Right renal pelvis (tissue), 4 donors: Measurements from ENCODE around the gene RARG. TPM values are rescaled to one million over a fixed set of nuclear protein-coding genes. Genes with fewer than 3 reads are reported as not detected.
"Not testable (repeated sequence)": the region's sequence is repeated elsewhere in the genome, so short reads cannot be mapped to it uniquely, and the experiment has no call there.

Experiments used
- DNase-seq, 4 donors: peaks; one replicate each; pipeline ENCODE4 v3.0.0-alpha.2; 2013; ENCODE audit warnings: low read depth in 4 of 4, low spot score in 3 of 4, missing footprints in 1 of 4
- polyA plus RNA-seq, 4 donors: library from polyadenylated mRNA; unstranded; fragments of 120-200 nt; gene quantifications; one replicate each; pipeline ENCODE4 v1.2.1, GENCODE V29; 2013; ENCODE audit not compliant: insufficient read length in 4 of 4

RARG gene
- polyA plus RNA-seq, 4 donors: 30.9 to 41.5 (median 32.7) TPM

- no peak for DNase-seq
Observed at GRCh38 chr12:53211476-53212381, 20.3 kb downstream of the RARG start.

GRCh38 chr12:53210843-53211242 is 21.2 kb downstream of the RARG start:
- DNase-seq: no peak

- no peak for DNase-seq
Observed at GRCh38 chr12:53208877-53209463, 23.0 kb downstream of the RARG start.

DNA sequence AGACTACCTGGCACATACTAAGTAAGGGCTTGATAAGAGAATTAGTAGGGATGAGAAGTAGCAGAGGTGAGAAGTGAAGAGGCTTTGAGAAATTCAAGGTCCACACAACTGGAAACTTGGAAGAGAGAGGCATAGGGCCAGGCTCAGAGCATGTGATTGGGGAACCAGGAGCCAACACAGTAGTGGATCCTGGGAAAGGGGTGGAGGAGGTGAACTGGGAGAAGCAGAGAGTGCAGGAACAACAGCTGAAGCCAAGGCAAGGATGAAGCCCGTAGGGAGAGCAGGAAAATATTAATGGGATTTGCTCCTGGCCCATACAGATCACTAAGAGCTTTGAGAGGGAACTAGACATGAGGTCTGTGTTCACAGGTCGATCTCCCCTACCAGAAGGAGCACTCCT is 23.6 kb downstream of the RARG start:
- no peak for DNase-seq

GRCh38 chr12:53207042-53207441 is 25.0 kb downstream of the RARG start, which contains the start of gene ITGB7:
Gene ITGB7, minus strand, starts transcription at chr12:53207251. Its CDS starts 6,808 bp downstream, at chr12:53200443.
- no peak for DNase-seq

- DNase-seq: no peak
Observed at GRCh38 chr12:53205747-53206419, 26.1 kb downstream of the RARG start.

GRCh38 chr12:53204351-53204750 is 27.7 kb downstream of the RARG start:
- DNase-seq: no peak

DNA sequence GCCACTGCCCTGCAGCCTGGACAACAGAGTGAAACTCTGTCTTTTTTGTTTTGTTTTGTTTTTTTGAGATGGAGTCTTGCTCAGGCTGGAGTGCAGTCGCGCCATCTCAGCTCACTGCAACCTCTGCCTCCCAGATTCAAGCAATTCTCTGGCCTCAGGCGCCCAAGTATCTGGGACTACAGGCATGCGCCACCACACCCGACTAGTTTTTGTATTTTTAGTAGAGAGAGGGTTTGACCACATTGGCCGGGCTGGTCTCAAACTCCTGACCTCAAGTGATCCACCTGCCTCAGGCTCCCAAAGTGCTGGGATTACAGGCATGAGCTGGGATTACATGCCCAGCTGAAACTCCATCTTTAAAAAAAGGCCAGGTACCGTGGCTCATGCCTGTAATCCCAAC is 29.7 kb downstream of the RARG start:
- DNase-seq: not testable (repeated sequence)

- DNase-seq: no peak
Observed at GRCh38 chr12:53201639-53202038, 30.4 kb downstream of the RARG start.

DNA sequence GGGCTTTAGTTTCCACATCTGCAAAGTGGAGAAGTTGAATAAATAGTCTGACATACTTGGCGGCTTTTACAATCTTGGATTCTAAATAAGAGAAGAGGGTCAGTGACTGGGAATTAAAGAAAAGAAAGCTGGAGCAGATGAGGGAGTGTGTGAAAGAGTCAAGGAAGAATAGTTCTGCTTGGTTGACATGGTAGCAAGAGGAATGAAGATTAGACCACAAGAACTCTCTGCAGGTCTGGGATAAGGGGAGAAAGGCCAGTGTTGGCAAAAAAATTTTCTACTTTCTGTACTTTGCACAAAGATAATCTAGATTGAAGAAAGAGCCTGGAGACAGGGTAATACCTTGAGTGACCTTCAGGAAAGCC is 30.9 kb downstream of the RARG start:
- no peak for DNase-seq

- DNase-seq: no peak
Observed at GRCh38 chr12:53200458-53201176, 31.4 kb downstream of the RARG start.

- DNase-seq: no peak
Observed at GRCh38 chr12:53200107-53200457, 31.9 kb downstream of the RARG start.

DNA sequence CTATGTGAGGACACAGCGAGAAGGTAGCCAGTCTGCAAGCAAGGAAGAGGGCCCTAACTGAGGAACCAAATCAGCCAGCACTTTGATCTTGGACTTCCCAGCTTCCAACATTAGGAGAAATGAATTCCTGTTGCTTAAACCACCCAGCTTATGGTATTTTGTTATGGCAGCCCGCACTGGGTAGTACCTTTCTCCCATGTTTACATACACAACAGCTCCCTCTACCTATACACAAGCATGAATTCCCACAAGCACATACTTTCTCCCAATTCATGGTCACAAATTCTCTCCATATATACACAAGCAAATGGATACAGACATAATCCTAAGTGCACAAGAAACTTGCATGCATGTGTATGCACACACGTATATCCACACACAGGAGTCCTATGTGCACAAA is 32.3 kb downstream of the RARG start:
- no peak for DNase-seq

- DNase-seq: no peak
Observed at GRCh38 chr12:53198486-53199110, 33.4 kb downstream of the RARG start.

- DNase-seq: no peak
Observed at GRCh38 chr12:53197011-53197640, 34.9 kb downstream of the RARG start.

GRCh38 chr12:53196486-53196885 is 35.5 kb downstream of the RARG start:
- DNase-seq: no peak

DNA sequence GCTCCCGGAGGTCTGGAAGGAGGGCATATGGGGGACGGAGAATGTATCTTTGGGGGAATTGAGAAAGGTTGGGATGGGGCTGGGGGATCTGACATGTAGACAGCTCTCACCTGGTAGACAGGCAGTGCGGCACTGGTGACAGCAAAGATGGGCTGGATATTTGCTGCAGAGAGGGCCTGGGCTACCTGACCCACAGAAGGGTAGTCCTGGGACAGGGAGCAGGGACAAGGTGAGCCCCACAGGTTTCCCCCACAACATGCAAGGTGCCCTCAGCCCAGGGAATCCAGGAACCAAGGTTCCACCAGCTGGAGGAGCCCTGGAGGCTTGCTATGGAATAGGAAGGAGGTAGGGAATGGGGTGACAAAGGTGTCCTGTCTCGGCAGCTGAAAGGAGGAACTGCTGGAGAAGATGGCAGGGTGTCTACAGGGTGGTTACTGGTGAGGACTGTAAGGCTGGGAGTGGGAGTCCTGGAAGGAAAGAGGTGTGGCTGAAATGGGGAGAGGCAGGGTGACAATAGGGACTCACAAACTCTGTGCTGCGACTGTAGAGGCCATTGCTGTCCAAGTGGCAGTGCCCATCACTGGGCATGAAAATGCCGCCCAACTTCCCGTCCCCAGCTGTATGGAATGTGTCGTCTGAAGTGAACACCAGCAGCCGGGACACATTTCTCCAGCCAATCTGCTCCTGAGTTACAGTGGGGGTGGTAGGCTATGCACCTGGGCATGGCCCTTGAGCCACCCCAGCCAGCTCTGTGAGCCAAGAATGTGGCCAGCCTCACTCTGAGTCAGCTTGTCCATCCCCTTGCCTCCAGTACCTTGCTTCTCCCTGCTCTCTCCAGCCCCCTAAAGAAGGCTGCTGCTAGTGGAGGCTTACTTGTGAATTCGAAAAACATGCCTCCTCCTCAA is 36.2 kb downstream of the RARG start:
- no peak for DNase-seq

GRCh38 chr12:53194973-53195372 is 37.0 kb downstream of the RARG start:
- DNase-seq: no peak
